Anterior cingulate cortex (tissue), 58 donors: ENCODE data around the gene IRGC.

Experiments
- DNase-seq, 58 donors: peaks; one replicate each; lab custom pipeline; 2025; lab: John Stamatoyannopoulos, UW

IRGC gene

DNA sequence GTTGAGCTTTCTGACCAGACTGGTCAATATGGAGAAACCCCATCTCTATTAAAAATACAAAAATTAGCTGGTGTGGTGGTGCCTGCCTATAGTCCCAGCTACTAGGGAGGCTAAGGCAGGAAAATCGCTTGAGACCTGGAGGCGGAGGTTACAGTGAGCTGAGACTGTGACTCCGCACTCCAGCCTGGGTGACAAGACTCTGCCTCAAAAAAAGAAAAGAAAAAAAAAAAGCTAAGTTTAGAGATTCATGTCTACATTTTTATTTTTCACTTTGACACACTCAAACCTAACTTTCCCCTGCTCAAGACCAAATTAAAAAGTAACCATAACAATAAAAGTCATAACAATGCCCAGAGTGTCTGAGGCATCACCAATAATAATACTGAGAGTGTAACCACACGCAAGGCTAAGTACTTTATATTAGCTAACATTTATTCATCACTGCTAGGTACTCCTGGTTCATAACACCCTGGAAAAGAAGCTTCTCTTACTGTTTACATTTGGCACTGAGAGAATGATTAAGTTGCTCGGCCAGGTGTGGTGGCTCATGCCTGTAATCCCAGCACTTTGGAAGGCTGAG is 5.7 kb downstream of the IRGC start:
- DNase-seq, result no peak

GRCh38 chr19:43723588-43723987 is 7.7 kb downstream of the IRGC start:
- DNase-seq, result no peak

DNA sequence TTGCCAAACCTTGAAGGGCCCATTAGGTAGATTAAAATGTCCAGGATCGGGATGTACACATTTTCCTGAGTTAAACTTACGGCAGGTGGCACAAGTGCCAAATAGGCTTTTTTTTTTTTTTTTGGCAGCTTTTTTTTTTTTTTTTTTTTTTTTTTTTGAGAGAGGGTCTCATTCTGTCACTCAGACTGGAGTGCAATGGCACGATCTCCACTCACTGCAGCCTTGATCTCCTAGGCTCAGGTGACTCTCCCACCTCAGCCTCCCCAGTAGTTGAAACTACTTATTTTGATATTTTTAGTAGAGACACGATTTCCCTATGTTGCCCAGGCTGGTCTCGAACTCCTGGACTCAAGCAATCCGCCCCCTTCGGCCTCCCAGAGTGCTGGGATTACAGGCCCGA is 9.0 kb downstream of the IRGC start:
- DNase-seq, result no peak

DNA sequence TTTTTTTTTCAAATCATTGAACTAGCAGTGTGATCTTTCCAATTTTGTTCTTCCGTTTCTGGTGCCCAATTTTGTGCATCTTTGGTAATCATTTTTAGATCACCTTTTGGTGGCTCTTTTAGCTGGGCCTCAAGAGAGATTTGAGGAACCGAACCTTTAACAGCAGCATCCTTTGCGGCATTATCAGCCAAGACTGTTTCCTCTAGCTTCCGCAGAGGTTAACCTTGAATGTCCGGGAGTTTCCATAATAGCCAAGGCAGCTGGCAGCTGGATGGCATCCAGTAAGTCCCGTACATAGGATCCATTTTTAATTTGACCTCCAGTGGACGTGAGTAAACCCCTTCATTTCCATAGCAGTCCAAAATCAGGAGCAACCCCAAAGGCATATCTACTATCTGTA is 9.6 kb downstream of the IRGC start:
- DNase-seq, result no peak

DNA sequence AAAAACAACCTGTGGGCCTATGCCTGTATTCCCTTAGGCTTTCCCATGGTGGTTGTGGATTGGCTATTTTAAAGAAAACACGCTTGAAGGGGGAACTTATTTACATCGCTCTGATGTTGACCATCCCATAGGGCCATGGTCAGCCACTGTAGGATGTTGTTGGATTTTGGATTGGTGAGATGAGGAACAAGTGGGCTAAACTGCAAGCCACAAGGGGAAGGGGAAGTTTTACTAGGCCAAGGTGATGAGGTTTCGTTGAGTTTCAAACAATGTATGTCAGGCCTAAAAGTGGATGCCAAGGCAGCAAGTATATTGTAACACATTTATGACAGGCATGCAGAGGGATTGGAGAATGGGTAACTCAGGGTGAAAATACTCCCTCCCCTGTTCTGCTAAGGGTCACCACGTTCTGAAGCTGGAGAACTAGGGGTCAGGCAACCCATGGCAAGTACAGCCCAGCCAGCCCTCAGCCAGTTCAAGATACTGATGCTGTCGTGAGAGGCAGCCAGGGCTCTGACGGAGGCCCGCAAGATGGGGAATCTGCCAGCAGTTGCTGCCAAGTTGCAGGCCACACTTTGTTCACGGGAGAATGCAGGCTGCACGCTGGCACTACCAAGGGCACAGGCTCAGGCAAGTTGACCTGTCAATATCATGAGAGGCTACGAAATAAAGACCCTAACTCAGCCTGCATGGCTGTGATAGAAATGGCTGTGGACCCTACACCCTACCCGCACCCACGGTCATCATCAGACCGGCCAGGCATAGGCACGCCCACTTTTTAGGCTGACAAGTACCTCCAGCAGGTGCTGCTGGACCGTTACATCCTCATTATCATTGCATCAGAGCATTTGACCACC is 11.1 kb downstream of the IRGC start:
- DNase-seq, result peak in 13 of 58 donors; percentile 2 to 28 (median 8)

DNA sequence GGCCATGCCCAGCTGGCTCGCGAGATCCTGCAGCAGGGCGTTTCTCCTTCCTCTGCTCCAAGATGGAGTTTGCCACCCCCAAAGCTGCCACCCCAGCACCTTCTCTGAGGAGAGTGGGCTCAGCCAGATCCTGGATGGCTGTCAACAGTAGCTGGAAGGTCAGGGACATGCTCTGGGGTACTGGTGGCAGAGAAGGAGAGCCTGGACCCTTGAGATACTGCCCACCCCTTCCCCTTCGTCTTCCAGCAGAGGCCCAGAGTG is 11.6 kb downstream of the IRGC start:
- no peak for DNase-seq

DNA sequence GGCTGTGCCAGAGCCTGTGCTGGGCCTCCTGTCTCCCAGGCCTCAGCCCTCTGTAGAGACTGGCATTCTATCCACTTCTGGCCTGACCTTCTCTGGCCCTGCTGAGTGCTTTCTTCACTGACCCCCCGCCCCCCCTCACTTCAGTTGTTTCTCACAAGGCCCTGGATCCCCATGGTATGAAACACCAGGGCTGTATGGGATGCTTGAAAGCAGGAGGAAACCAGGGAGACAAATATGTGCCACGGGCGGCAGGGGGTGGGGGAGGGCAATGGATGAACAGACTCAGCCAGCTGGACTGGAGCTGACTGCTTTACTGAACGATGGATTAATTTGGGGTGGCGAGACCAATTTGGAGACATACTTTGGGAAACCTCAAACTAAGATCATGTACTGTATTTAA is 14.0 kb downstream of the IRGC start:
- peak in 1 of 58 donors; percentile 4 for DNase-seq

- DNase-seq, result peak in 1 of 58 donors; percentile 9
Observed at GRCh38 chr19:43731346-43731745, 15.5 kb downstream of the IRGC start.

DNA sequence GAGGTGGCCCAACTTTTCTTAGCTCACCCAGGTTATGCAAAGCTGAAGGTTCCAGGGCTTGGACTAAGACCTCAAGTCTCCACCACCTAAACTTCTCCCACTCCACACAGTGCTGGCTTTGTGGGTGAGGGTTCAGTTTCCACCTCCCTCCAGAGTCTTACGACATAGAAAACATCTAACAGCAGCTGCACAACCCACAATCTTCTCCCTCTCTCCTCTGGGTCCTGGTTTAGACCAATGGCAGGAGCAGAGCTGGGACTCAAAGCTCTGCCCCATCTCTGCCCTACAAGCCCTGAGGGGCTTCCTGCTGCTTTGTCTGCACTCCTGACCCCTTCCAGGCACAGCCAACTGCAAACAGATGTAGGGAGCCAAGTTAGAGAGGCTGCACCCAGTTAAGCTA is 16.0 kb downstream of the IRGC start:
- DNase-seq, result no peak

- DNase-seq, result no peak
Observed at GRCh38 chr19:43735013-43735412, 19.1 kb downstream of the IRGC start.

- no peak for DNase-seq
Observed at GRCh38 chr19:43735957-43736356, 20.1 kb downstream of the IRGC start.

DNA sequence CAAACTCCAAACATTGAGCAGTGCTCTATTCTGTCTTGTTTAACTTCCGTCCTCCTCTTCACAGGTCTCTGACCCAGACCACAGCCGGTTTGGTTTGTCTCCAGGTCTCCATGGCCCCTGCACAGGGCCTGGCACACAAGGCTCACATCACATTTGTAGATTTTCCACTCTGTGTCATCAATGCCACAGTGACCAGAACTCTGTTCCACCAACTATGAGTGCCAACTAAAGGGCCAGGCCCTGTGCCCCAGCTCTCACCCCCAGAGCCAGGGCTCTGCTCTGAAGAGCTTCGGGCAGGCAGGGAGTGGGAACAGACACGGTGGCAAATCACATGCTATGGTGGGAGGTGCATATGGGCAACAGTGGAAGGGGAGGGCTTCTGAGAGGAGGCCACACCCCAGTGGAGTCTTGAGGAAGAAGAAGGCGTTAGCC is 22.9 kb downstream of the IRGC start:
- DNase-seq, result no peak

GRCh38 chr19:43739439-43740235 is 23.8 kb downstream of the IRGC start:
- no peak for DNase-seq

- DNase-seq, result peak in 1 of 58 donors; percentile 3
Observed at GRCh38 chr19:43741075-43741825, 25.4 kb downstream of the IRGC start.

DNA sequence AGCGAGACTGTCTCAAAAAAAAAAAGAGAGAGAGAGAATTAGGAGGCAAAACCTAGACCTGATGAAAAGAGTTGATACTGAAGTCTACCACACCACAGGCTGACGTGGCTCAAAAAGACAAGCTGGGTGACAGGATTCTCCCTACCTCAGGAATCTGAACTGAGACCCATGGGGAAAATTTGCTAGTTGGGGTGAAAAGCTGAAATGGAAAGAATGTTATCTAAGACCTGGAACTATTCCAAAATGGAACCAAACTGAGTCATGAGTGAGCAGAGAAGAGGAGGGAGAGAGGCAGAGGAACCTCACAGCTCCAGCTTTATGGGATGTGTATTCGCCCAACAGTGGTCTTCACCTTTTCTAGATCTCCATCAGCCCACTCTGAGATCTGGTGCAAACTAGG is 27.2 kb downstream of the IRGC start:
- no peak for DNase-seq

DNA sequence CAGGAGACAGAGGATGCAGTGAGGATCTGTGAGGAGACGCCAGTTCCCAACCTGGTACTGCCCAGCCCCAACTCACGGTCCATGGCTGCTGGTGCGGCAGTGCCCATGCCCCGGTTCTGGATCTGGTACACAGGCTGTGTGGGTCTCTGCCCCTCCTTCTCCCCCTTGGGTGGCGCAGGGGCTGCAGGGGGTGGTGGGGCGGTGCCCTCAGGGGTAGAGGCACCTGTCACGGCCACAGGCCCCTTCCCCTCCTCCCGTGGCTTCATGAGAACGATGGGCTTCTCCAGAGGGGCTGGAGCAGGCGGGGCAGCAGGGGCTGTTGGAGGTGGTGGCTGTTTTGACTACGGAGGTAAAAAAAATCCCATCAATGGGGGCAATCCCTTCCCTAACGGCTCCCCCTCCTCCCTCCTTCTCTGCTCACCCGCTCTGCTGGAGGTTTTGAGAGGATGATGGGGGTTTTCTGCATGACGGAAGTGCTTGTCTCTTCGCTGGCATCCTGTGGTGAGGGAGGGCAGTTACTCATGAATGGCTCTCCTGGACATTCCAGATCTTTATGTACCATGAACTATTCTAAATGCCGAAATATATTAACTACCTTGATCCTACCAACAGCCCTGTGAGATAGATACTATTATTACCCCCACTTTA is 31.8 kb downstream of the IRGC start:
- no peak for DNase-seq

- DNase-seq, result peak in 1 of 58 donors; percentile 8
Observed at GRCh38 chr19:43748205-43748594, 32.3 kb downstream of the IRGC start.

DNA sequence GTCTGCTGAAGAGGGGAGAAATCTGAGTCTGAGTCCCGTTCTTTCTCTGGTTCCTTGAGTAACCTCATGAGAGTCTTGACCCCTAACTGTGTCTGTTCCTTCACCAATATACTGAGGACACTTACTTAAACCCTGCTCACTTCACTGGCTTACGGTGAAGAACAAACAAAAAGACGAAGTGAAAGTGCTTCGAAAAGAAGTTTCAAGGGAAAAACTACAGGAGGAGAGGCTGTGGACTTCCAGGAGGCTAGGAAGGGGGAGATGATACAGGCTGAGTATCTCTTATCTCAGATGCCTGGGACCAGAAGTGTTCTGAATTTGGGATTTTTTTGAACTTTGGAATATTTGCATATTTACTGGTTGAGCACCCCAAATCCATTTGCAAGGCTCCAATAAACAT is 32.8 kb downstream of the IRGC start:
- DNase-seq, result no peak

- DNase-seq, result no peak
Observed at GRCh38 chr19:43749152-43749551, 33.3 kb downstream of the IRGC start.

DNA sequence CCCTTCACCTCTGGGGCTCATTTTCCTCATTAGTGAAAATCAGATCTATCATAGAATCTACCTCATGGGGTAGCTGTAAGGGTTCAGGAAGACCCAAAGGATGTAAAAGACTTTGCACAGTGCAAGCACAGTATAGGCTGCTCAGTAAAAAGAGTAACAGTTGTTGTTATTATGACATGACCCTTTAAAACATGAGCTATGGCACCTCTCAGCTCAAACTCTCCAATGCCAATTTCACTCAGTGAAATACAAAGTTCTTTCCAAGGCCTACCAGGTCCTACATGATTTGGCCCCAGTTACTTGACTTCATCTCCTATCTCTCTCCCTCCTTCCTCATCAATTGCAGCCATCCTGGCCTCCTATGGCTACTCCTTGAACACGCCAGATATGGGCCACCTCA is 34.0 kb downstream of the IRGC start:
- DNase-seq, result no peak
